NCI-H2227 treated with DMSO at 0.1 percent for 48 hours (cell line): ENCODE results near the gene CHMP4B.
A peak's percentile ranks its signal among the peaks of the same experiment; 100 is the strongest.

Experiments used
- DNase-seq: peaks from one replicate; lab custom pipeline; 2025; lab: John Stamatoyannopoulos, UW

Gene CHMP4B, protein sequence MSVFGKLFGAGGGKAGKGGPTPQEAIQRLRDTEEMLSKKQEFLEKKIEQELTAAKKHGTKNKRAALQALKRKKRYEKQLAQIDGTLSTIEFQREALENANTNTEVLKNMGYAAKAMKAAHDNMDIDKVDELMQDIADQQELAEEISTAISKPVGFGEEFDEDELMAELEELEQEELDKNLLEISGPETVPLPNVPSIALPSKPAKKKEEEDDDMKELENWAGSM

DNA sequence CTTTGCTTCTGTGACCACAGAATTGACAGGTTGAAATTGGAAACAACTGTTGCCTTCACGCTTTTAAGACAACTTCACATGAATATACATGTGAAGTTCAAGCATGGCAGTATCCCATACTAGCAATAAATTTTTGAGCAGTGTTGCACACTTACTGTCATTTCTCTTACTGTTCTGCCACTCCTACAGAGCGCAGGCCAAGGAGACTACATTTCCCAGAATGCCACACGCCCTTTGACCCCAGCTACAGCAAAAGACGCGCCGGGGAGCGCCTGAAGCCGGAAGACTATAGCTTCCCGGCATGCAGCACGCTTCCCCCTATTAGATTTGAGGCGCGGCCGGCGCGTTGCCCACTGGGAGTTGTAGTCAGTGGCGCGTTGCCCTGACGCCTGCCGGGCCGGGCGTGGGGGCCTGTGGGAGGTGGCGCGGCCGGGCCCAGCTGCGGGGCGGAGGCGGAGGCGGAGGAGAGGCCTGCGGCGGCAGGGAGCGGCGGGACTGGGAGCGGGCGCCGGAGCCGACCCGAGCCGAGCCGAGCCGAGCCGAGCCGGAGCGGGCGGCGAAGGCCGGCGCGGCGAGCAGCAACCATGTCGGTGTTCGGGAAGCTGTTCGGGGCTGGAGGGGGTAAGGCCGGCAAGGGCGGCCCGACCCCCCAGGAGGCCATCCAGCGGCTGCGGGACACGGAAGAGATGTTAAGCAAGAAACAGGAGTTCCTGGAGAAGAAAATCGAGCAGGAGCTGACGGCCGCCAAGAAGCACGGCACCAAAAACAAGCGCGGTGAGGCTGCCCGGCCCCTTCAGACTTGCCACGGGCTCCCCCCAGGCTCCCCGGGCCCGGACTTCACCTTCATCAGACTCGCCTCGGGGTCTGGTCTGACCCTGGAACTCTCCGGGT lies at the start of gene CHMP4B:
Gene CHMP4B, plus strand, starts transcription at position 464 of the 891 bp plus-strand sequence. Its CDS starts 121 bp downstream, at position 585.
- peak; percentile 99 for DNase-seq

DNA sequence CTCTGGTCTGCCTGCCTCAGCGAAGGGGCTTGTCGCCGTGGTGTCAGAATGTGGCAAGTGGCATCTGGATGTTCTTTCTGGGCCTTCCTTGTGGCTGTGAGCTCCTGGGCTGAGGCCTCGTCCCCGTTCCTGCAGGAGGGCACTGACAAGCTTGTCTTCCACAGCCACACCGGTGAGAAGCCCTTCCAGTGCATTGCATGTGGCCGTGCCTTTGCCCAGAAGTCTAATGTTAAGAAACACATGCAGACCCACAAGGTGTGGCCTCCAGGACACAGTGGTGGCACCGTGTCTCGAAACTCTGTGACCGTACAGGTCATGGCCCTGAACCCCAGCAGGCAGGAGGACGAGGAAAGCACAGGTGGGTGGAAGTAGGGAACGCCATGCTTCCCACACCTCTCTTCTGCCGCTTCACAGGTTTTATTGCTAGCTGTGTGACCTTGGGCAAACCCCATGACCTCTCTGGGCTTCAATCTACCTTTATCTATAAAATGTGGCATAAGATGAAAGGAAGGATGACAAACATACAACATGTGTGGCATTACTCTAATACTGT lies 49.4 kb upstream of the CHMP4B start:
- no peak for DNase-seq

DNA sequence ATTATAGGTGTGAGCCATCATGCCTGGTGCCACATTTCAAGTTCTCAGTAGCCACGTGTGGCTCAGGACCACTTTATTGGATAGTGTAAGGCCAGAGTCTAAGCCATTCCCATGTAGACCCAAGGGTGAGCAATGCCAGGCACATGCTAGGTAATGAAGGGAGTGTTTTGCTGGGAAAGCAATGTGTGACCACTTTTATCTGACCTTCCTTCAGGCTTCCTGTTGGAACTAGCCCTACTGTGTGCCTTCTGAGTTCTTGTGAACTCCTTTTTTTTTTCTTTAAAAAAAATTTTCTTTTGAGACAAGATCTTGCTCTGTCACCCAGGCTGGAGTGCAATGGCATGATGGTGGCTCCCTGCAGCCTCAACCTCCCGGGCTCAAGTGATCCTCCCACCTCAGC lies 46.0 kb upstream of the CHMP4B start:
- DNase-seq = no peak

DNA sequence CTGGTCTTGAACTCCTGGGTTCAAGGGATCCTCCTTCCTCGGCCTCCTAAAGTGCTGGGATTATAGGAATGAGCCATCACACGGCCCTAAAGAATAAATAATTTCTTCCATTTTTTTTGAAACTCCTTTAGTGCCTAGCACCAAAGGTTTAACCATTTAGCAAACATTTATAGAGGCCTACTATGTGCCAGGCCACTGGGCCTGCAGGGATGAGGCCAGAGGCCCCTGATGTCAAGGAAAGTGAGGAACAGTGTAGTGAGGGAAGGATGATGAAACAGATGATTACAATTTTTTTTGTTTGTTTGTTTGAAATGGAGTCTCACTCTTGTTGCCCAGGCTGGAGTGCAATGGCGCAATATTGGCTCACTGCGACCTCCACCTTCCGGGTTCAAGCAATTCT lies 45.6 kb upstream of the CHMP4B start:
- no peak for DNase-seq

DNA sequence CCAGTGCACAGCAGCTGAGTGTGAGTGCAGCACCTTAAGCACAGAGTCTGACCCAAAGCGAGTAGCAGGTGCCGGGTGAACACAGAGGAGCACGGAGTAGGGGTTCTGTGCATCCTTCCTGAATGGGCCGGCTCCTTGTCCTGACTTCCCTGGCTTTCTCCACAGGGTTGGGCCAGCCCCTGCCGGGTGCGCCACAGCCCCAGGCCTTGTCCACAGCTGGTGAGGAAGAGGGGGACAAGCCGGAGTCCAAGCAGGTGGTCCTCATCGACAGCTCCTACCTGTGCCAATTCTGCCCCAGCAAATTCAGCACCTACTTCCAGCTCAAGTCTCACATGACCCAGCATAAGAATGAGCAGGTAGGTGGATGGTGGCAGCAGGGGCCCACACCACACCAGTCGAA lies 44.5 kb upstream of the CHMP4B start:
- no peak for DNase-seq

DNA sequence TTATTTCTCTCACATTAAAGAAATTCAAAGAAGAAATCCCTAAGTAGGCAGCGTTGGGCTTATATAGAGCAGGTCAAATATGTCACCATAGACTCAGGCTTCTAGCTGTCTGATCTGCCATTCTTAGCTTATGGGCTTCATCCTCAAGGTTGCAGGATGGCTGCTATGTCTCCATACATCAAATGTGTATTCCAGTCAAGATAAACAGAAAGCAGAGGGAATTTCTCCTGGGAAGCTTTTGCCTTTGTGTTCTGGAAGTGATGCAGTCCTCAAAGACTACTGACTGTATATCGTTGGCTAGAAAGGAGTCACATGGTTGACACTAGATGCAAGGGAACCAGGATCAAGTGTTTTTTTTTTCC lies 43.4 kb upstream of the CHMP4B start:
- no peak for DNase-seq

DNA sequence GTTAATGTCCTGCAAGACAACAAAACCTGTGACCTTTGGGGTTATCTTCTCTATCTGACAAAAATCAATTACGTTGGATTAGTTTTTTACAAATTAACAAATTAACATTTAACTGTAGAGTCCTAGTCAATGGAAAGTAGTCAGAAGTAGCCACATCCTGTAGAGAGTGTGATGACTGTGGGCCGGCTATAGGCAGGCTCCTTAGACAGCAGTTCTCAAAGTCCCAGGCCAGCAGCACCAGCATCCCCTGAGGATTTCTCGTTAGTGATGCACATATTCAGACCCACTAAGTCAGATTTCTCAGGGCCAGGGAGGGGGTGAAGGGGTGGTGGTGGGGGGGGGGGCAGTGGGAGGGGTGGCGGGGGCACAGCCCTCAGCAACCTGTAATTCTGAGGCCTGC lies 42.1 kb upstream of the CHMP4B start:
- no peak for DNase-seq

DNA sequence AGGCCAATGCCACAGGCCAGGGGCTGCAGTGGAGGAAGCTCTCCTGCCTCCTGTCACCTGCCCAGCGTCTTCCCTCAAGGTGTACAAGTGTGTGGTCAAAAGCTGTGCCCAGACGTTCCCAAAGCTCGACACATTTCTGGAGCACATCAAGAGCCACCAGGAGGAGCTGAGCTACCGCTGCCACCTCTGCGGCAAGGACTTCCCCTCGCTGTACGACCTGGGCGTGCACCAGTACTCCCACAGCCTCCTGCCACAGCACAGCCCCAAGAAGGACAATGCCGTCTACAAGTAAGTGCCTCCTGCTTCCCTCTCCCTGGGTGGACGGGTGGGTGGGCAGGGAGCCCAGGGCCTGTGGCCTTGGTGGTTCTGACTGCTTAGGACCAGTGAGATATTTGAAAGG lies 41.1 kb upstream of the CHMP4B start:
- DNase-seq = no peak

DNA sequence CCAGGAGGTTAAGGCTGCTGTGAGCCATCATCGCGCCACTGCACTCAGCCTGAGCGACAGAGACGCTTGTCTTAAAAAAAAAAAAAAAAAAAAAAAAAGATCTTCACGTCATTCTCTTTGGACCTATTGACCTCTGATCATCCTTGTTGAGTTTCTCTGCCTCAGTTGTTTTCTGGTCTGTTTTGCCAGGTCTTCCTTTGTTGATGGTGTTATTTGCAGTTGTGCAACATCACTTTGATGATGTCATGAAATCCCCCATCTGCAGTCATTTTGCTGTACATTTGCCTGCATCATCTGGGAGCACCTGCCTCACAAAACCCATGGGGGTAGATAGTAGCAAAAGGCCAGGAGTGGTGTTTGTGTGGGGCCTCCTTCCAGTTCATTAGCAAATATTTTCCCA lies 39.2 kb upstream of the CHMP4B start:
- DNase-seq = no peak

DNA sequence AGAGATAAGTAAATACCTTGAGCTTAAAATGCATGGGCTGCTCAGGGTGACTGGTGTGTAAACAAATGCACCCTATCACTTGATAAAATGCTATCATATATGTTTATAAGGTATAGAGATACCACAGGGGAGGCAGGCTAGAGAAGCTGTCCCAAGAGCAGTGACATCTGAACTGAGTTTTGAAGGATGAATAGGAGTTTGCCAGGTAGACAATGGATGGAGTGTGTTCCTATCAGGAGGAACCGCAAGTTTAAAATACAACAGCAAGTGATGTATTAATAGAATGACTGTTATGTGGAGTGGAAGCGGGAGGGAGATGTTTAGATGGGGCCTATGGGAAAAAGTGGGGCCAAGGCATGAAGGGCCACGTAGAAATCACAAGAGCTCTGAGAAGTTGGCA lies 38.7 kb upstream of the CHMP4B start:
- no peak for DNase-seq

DNA sequence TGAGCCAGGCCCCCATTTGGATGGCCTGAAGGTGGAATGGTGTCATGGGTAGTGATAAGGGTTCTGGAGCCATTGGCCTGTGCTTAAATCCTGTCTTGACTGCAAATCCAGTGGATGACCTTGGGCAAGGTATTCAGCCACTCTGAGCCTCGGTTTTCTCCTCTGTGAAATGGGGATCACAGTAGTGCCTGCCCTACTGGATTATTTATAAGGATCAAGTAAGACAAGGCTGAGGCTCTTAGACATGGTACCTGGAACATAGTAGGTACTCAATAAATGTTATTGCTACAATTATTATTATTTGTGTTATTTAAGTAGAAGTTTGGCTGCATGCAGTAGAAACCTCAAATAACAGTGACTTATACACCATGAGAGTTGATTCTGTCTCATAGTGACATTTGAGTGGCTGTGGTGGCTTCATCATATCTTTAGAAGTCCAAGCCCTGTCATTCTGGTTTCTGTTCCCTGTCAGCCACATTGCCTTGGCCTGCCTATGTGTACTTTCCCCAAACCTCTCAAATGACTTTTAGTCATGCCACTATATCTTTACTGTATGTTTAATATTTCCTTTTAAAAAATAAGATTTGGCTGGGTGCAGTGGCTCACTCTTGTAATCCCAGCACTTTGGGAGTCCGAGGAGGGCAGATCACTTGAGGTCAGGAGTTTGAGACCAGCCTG lies 37.6 kb upstream of the CHMP4B start:
- DNase-seq = no peak

DNA sequence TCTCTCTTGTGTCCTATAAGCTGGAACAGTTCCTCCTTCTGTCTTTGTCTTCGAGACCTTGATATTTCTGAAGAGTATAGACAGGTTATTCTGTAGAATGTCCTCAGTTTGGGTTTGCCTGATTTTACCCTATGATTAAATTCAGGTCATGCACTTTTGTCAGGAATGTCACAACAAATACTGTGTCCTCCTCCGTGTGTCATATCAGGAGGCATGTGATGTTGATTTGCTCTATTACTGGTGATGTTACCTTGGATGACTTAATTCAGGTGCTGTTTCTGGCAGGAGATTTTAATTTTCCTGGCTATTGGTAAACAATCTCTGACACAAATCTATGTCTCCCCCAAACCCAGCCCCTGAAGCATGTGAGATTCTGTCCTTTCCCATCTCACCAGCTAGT lies 33.3 kb upstream of the CHMP4B start:
- DNase-seq = no peak

DNA sequence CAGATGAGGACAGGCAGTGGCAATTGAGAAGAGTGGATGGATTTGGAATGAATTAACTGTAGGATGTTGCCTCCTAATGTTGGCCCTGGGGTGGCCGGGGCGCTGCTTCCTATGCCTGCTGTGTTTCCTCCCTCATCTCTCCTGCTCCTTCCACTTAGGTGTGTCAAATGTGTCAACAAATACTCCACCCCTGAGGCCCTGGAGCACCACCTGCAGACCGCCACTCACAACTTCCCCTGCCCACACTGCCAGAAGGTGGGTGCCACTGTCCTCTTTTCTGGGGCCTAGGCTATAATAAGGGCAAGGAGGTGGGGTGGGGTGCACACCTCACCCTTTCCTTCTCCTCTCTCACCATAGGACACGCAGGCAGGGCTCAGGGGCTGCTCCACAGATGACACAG lies 30.0 kb upstream of the CHMP4B start:
- DNase-seq = no peak

DNA sequence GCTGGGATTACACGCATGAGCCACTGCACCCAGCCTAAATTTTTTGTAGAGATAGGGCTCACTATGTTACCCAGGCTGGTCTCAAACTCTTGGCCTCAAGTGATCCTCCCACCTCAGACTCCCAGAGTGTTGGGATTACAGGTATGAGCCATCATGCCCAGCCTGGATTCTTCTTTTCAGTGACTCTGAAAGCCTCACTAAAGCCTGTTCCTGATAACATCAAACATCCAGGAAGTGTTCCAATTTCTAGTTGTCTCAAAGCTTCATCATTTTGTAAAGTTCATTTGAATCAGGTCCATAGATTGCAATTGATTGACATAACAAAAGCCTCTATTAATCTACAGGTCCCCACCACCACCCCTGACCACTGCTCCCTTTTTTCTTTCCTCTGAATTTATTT lies 29.2 kb upstream of the CHMP4B start:
- DNase-seq = no peak

DNA sequence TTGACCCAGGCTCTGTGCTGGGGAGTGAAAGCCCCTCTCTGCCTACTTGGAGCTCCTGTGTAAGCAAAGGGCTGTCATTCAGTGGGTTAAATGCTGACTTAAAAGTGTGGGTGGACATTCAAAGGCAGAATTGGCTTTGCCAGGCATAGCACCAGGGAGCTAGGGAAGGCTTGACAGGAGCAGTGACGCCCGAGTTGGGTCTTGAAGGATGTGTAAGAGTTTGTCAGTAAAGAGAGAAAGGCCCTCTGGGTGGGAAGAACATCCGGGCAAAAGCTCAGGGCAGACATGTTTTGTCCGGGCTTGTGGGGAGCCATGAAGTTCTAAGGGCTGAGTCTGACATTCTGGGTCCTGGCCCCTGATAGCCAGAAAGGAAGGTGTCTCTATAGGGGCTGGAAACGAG lies 27.9 kb upstream of the CHMP4B start:
- no peak for DNase-seq

DNA sequence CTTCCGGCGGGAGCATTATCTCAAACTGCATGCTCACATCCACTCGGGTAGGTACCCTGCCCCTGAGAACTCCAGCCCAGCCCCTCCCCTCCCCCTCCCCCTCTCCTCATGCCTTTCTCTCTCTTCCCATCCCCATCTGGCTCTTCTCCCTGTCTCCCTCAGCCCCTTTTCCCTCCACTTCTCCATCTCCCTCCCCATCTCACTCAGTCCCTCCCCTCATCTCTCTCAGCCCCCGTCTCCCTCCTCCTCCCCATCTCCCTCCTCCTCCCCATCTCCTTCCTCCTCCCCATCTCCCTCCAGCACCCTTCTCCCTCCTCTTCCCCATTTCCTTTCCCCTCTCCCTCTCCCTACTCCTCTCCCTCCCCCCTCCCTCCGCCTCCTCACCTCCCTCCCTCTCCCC lies 27.3 kb upstream of the CHMP4B start:
- no peak for DNase-seq

DNA sequence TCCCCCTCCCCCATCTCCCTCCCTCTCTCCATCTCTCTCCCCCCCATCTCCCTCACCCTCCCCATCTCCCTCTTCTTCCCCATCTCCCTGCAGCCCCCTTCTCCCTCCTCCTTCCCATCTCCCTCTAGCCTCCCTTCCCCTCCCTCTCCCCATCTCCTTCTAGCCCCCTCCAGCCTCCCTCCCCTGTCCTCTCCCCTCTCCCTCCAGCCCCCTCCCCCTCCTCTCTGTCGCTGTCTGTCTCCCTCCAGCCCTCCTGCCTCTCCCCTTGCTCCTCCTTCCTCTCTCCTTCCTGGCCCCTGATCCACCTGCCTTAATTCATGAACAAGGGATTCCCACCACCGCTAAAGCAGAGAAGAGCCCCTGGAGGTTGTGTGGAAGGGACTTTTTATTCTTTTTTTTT lies 26.9 kb upstream of the CHMP4B start:
- DNase-seq = no peak

DNA sequence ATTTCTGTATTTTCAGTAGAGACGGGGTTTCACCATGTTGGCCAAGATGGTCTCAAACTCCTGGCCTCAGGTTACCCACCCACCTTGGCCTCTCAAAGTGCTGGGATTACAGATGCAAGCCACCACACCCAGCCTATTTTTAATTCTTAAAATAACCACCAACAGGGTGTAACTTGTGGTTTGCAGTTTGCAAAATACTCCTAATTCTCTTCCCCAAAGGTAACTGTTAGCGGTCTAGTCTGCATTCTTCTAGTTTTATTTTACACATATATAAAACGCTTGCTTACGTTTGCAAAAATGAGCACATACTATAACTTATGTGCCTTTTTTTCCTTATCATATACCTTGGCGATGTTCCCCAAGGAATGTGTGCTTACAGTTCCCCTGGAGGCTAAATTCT lies 25.6 kb upstream of the CHMP4B start:
- no peak for DNase-seq

DNA sequence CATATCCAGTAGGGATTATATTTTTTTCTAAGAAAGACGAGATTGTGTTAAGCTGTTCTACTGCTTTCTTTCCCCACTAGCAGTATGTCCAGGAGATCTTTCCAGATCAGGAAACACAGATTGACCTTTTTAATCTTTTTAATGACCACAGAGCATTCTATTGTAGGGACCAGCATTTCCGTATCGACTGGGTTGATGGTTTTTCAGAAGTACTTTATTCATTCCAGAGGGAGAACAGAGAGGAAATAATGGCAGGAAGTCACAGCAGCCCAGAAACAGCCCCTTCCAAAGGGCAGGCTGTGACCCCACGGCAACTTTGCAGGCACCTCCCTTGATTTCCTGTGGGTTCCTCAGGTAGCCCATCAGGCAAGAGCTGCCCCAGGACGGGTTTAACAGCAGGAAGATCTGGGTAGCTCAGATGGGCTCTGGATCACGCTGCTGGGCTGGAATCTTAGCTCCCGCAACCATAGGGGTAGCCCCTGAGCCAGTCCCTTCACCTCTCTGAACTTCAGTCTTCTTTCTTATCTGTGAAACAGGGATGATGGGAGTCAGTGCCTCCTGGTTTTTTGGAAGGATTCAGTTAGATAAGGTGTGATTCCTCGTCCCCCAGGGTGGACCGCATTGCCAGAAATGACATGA lies 23.8 kb upstream of the CHMP4B start:
- DNase-seq = no peak

DNA sequence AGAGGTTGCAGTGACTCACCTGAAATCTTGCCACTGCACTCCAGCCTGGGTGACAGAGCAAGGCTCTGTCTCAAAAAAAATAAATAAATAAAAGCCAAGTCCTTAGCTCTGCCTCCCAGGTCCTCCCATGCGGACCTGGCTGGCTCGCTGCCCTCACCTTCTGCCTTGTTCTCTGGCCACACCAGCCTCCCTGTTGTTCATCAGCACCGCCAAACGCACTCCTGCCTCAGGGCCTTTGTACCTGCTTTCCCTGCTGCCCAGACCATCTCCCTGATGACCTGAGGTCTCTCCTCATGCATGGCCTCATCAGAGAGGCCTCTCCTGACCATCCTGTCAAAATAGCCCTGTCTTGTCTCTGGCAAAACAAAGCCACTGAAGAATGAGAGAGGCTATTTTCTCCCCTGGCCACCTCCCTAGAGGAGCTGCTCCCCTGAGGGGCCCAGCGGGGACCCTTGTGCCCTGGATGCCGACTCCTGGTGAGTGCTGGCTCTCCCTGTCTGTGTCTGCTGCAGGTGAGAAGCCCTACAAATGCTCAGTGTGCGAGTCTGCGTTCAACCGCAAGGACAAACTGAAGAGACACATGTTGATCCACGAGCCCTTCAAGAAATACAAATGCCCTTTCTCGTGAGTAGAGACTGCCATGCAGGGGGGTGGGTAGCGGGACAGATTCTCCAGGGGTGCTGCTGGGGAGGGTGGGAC lies 22.6 kb upstream of the CHMP4B start:
- no peak for DNase-seq

DNA sequence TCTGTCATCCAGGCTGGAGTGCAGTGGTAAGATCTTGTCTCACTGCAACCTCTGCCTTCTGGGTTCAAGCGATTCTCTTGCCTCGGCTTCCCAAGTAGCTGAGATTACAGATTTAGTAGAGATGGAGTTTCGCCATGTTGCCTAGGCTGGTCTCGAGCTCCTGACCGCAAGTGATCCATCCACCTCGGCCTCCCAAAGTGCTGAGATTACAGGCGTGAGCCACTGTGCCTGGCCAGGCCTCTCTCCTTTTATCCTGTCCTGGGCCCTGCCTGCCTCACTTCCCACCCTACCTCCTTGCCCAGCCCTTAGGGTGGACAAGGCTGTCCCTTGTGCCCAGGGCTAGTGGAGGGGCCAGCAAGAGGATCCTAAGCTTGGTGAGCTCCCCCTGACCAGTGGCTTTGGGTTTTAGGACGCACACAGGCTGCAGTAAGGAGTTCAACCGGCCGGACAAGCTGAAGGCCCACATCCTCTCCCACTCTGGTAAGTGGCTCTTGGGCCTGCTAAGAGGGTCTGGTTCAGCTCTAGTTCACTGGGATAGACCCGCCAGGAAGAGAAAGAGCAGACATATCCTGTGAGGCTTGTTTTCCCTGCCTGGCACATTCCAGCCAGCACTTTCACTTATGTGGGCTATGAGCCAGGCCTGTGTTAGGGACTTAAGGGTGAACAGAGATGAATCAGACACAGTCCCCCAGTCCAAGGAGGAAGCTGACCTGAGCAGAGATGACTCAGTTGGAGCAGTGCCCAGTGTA lies 21.9 kb upstream of the CHMP4B start:
- DNase-seq = no peak
